Spinal cord (tissue), 10 donors: ENCODE results near the gene GGT5. TPM values are rescaled to one million over a fixed set of nuclear protein-coding genes. Genes with fewer than 3 reads are reported as not detected.
"Not testable (repeated sequence)": the region's sequence is repeated elsewhere in the genome, so short reads cannot be mapped to it uniquely, and the experiment has no call there.

Experiments
- DNase-seq, 6 donors: peaks; one replicate each; pipeline versions ENCODE4 v3.0.0 to v3.0.0-alpha.2; 2013 to 2015; ENCODE audit warnings: low spot score in 6 of 6, low read depth in 4 of 6
- H3K27ac ChIP-seq: one replicate; pipeline ENCODE4 v1.5.1; 2013; ENCODE audit warnings: low read depth, low read length, control low read depth
- H3K27me3 ChIP-seq: one replicate; pipeline ENCODE4 v1.6.1; 2013; ENCODE audit warnings: low read length; ENCODE audit not compliant: control insufficient read depth, insufficient read depth
- H3K36me3 ChIP-seq: one replicate; pipeline ENCODE4 v1.6.1; 2013; ENCODE audit warnings: low read length; ENCODE audit not compliant: control insufficient read depth, insufficient read depth
- H3K4me1 ChIP-seq: one replicate; pipeline ENCODE4 v1.6.1; 2013; ENCODE audit warnings: low read length; ENCODE audit not compliant: control insufficient read depth, insufficient read depth
- H3K4me3 ChIP-seq: one replicate; pipeline ENCODE4 v1.5.1; 2013; ENCODE audit warnings: low read depth, low read length, control low read depth
- H3K9me3 ChIP-seq: one replicate; pipeline ENCODE4 v1.6.1; 2013; ENCODE audit warnings: low read length; ENCODE audit not compliant: control insufficient read depth, insufficient read depth
- WGBS: methylation state at CpG from one replicate; pipeline ENCODE4 v1.1.5; 2013; ENCODE audit warnings: missing lambda C conversion rate; ENCODE audit not compliant: insufficient coverage; 5-methylcytosine and 5-hydroxymethylcytosine counted together
- polyA plus RNA-seq, 2 donors: library from polyadenylated mRNA; unstranded; fragments of 120-200 nt; gene quantifications; one replicate each; pipeline ENCODE4 v1.2.1, GENCODE V29; 2013; ENCODE audit not compliant: insufficient read length in 2 of 2
- total RNA-seq, 2 donors: library from RNA; depleted of rRNA in 1 of 2; stranded (reverse); fragments of 120-200 nt in 1 of 2; fragments of >200 nt in 1 of 2; gene quantifications; one replicate each; pipeline versions ENCODE4 v1.2.3 to v1.2.4, GENCODE V29; 2013 to 2014
- donor health status: healthy.

Gene GGT5
- total and polyA plus RNA-seq, 4 donors = 2.9 to 12.3 (median 9.4) TPM

GRCh38 chr22:24225044-24225601 is 19.8 kb downstream of the GGT5 start:
- no peak for DNase-seq
- 85% methylated on average over 10 of the region's 14 CpGs for WGBS
- Histone ChIP-seq H3K36me3 (no peaks in the 10 kb centered on the region), H3K4me1 (no peaks in the 10 kb centered on the region), H3K27ac (no peak overlapping the region), H3K9me3 (peaks cover 4% of the 10 kb centered on the region), H3K4me3 (no peak overlapping the region), H3K27me3 (no peaks in the 10 kb centered on the region)

DNA sequence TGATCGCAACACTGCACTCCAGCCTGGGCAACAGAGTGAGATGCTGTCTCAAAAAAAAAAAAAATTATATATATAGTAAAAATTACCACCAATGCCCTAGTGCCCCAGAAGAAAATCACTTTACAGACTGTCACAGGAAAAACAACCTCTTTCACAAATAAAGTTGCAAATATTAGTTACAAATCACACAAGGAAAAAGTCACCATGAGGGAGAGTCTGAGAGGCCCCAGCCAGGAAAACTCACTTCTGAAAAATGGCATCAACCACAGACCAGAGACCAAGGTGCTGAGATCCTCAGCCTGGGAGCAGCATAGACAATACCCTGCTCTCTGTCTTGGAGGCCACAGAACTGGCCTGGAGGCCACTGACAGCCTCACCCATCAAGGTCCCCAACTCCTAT is 20.4 kb downstream of the GGT5 start:
- H3K27ac ChIP-seq = no peak overlapping the region
- H3K4me1 ChIP-seq = no peaks in the 10 kb centered on the region
- WGBS = no CpG with 5 or more reads among the region's 1 CpG
- no peaks in the 10 kb centered on the region for H3K27me3 ChIP-seq
- H3K36me3 ChIP-seq = no peaks in the 10 kb centered on the region
- H3K4me3 ChIP-seq = no peak overlapping the region
- H3K9me3 ChIP-seq = peaks cover 4% of the 10 kb centered on the region
- DNase-seq = no peak

DNA sequence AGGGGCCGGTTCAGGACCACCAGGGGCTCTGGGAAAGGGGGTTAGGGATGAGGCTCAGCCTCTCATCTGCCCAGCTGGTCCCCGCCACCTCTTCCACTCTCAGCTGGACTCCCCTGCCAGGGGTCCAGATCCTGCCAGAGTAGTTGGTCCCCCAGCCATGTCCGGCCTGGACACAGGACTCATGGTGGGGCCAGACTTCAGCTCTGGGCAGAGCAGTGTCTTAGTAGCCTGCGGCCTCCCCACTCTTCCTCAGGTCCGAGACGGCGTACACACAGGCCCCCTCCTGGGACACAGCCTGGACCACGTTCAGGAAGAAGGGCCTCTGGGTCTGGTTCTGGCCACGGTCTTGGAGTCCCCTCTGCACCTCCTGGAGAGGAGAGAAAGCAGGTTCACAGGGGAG is 25.1 kb downstream of the GGT5 start:
- WGBS = 87% methylated on average over 9 of the region's 9 CpGs
- Histone ChIP-seq H3K27ac (no peak overlapping the region), H3K27me3 (no peaks in the 10 kb centered on the region), H3K4me1 (no peaks in the 10 kb centered on the region), H3K36me3 (no peaks in the 10 kb centered on the region), H3K9me3 (peaks cover 4% of the 10 kb centered on the region), H3K4me3 (no peak overlapping the region)
- DNase-seq = no peak

GRCh38 chr22:24217384-24217783 is 27.5 kb downstream of the GGT5 start:
- H3K36me3 ChIP-seq = no peaks in the 10 kb centered on the region
- no peak overlapping the region for H3K27ac ChIP-seq
- H3K4me1 ChIP-seq = no peaks in the 10 kb centered on the region
- no peak for DNase-seq
- no peaks in the 10 kb centered on the region for H3K27me3 ChIP-seq
- 75% methylated on average over 3 of the region's 3 CpGs for WGBS
- no peak overlapping the region for H3K4me3 ChIP-seq
- H3K9me3 ChIP-seq = no peaks in the 10 kb centered on the region

DNA sequence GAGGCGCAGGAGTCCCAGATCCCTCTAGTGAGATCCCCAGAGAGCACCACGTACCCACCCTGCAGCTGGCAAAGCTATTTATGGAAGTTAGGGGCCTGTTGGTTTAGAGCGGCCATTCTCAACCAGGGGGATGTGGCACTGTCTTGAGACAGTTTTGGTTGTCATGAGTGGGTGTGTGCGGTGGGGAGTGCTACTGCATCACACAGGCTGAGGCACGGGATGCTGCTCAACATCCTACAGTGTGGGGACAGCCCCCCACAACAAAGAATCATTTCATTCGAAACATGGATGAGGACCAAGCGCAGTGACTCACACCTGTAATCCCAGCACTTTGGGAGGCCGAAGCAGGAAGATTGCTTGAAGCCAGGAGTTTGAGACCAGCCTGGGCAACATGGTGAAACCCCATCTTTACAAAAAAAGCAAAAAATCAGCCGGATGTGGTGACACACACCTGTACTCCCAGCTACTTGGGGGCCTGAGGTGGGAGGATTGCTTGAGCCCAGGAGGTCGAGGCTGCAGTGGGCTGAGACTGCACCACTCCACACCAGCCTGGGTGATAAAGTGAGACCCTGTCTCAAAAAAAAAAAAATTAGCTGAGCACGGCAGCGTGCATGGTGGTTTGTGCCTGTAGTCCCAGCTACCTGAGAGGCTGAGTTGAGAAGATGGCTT is 28.2 kb downstream of the GGT5 start:
- no peaks in the 10 kb centered on the region for H3K9me3 ChIP-seq
- H3K4me3 ChIP-seq = no peak overlapping the region
- WGBS = 90% methylated on average over 11 of the region's 12 CpGs
- no peaks in the 10 kb centered on the region for H3K27me3 ChIP-seq
- no peak overlapping the region for H3K27ac ChIP-seq
- H3K4me1 ChIP-seq = no peaks in the 10 kb centered on the region
- no peak for DNase-seq
- H3K36me3 ChIP-seq = no peaks in the 10 kb centered on the region

GRCh38 chr22:24214467-24215285 is 30.2 kb downstream of the GGT5 start:
- no peak overlapping the region for H3K27ac ChIP-seq
- WGBS = 84% methylated on average over 11 of the region's 12 CpGs
- DNase-seq = no peak
- no peaks in the 10 kb centered on the region for H3K9me3 ChIP-seq
- no peaks in the 10 kb centered on the region for H3K36me3 ChIP-seq
- H3K4me3 ChIP-seq = no peak overlapping the region
- H3K27me3 ChIP-seq = no peaks in the 10 kb centered on the region
- H3K4me1 ChIP-seq = no peaks in the 10 kb centered on the region

- not testable (repeated sequence) for H3K27me3 ChIP-seq, H3K4me1 ChIP-seq, H3K4me3 ChIP-seq, H3K9me3 ChIP-seq, H3K36me3 ChIP-seq, H3K27ac ChIP-seq, DNase-seq
- WGBS = 100% methylated on average over 5 of the region's 9 CpGs
Observed at GRCh38 chr22:24213111-24213510, 31.8 kb downstream of the GGT5 start.

- not testable (repeated sequence) for H3K9me3 ChIP-seq, H3K4me3 ChIP-seq, H3K4me1 ChIP-seq, H3K36me3 ChIP-seq, H3K27ac ChIP-seq, H3K27me3 ChIP-seq, DNase-seq
- WGBS = 80% methylated on average over 1 of the region's 6 CpGs
Observed at GRCh38 chr22:24211716-24212115, 33.2 kb downstream of the GGT5 start.

DNA sequence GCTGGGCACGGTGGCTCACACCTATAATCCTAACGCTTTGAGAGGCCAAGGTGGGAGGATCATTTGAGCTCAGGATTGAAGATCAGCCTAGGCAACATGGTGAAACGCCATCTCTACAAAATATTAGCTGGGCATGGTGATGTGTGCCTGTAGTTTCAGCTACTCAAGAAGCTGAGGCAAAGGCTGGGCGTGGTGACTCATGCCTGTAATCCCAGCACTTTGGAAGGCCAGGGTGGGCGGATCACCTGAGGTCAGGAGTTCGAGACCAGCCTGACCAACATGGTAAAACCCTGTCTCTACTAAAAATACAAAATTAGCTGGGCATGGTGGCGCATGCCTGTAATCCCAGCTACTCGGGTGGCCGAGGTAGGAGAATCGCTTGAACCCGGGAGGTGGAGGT is 34.5 kb downstream of the GGT5 start:
- H3K27me3 ChIP-seq, H3K4me3 ChIP-seq, H3K36me3 ChIP-seq, DNase-seq, H3K27ac ChIP-seq, H3K4me1 ChIP-seq, H3K9me3 ChIP-seq: not testable (repeated sequence)
- WGBS = 91% methylated on average over 7 of the region's 11 CpGs

GRCh38 chr22:24209687-24210086 is 35.2 kb downstream of the GGT5 start:
- no peak overlapping the region for H3K4me3 ChIP-seq
- DNase-seq = peak in 1 of 6 donors; percentile 68
- H3K27me3 ChIP-seq = no peaks in the 10 kb centered on the region
- H3K4me1 ChIP-seq = peaks cover 5% of the 10 kb centered on the region
- H3K9me3 ChIP-seq = no peaks in the 10 kb centered on the region
- H3K36me3 ChIP-seq = no peaks in the 10 kb centered on the region
- 69% methylated on average over 2 of the region's 4 CpGs for WGBS
- no peak overlapping the region for H3K27ac ChIP-seq
